Testis (tissue), 2 donors: Measurements from ENCODE around the gene CXCR3.

Source experiments
- CTCF ChIP-seq, 3 experiments: fragments of 450-650 bp in 2 of 3; fragments of 200-600 bp in 1 of 3; sonication (generic) in 1 of 3; IDR thresholded peaks; one replicate each; pipeline ENCODE4 v1.5.1; 2016 to 2019; ENCODE audit warnings: antibody characterized with exemption in 3 of 3, mild to moderate bottlenecking in 2 of 3, moderate library complexity in 1 of 3
- POLR2A ChIP-seq: fragments of 450-650 bp; IDR thresholded peaks from one replicate; pipeline ENCODE4 v1.6.1; 2017; ENCODE audit warnings: antibody characterized with exemption, mild to moderate bottlenecking, moderate library complexity

- TF ChIP-seq CTCF (IDR thresholded peaks at IDR 0.05) (no peak), POLR2A (no peak)
Measured at GRCh38 chrX:71612256-71612655, 6.1 kb downstream of the CXCR3 start.
